SU-DHL-6 (cell line): ENCODE measurements around the gene TDP2.

ENCODE experiments used
- H2AFZ ChIP-seq: fragments of 200-600 bp; sonication (generic); 2 replicates; pipeline ENCODE4 v1.6.1; 2014; ENCODE audit warnings: low read depth, mild to moderate bottlenecking, moderate library complexity, mixed read lengths, antibody characterized with exemption, low read length; ENCODE audit not compliant: severe bottlenecking
- H3F3A ChIP-seq: fragments of 200-600 bp; shearing (Covaris generic); 2 replicates; pipeline ENCODE4 v1.6.0; 2016; ENCODE audit warnings: antibody characterized with exemption, mild to moderate bottlenecking; ENCODE audit not compliant: insufficient read depth
- H3K27ac ChIP-seq: fragments of 200-600 bp; sonication (generic); 2 replicates; pipeline ENCODE4 v1.5.1; 2016; ENCODE audit warnings: low read depth, mild to moderate bottlenecking, low read length, moderate library complexity, mixed read lengths
- H3K27me3 ChIP-seq: fragments of 200-600 bp; sonication (generic), shearing (Covaris generic); 2 replicates; pipeline ENCODE4 v1.6.0; 2014; ENCODE audit warnings: mild to moderate bottlenecking, low read length
- H3K36me3 ChIP-seq: fragments of 200-600 bp; sonication (generic); 2 replicates; pipeline ENCODE4 v1.6.1; 2014; ENCODE audit warnings: mild to moderate bottlenecking, low read length, mixed read lengths
- H3K4me2 ChIP-seq: fragments of 300-600, 200-600 bp; shearing (Covaris generic), sonication (generic); 2 replicates; pipeline ENCODE4 v1.6.0; 2014; ENCODE audit warnings: low read length, low read depth, mild to moderate bottlenecking; ENCODE audit not compliant: poor library complexity, severe bottlenecking
- H3K4me3 ChIP-seq: fragments of 200-600 bp; sonication (generic); 2 replicates; pipeline ENCODE4 v1.5.1; 2014; ENCODE audit warnings: antibody characterized with exemption, low read length, mild to moderate bottlenecking, mixed read lengths; ENCODE audit not compliant: insufficient read depth, poor library complexity, severe bottlenecking
- H3K79me2 ChIP-seq: fragments of 200-600 bp; sonication (generic); 2 replicates; pipeline ENCODE4 v1.6.1; 2014; ENCODE audit warnings: mild to moderate bottlenecking, low read length, moderate library complexity; ENCODE audit not compliant: insufficient read depth
- H3K9ac ChIP-seq: fragments of 200-600 bp; sonication (generic); 2 replicates; pipeline ENCODE4 v1.7.0; 2014; ENCODE audit warnings: mild to moderate bottlenecking, low read length
- H3K9me2 ChIP-seq: fragments of 200-600 bp; sonication (generic); replicated peaks from 2 replicates; pipeline ENCODE4 v1.6.1; 2014; ENCODE audit warnings: low read length; ENCODE audit not compliant: insufficient read depth
- H3K9me3 ChIP-seq: fragments of 200-600 bp; sonication (generic); 2 replicates; pipeline ENCODE4 v1.6.1; 2014; ENCODE audit warnings: low read length, mixed read lengths; ENCODE audit not compliant: insufficient read depth
- H4K20me1 ChIP-seq: fragments of 200-600 bp; sonication (generic); 2 replicates; pipeline ENCODE4 v1.6.1; 2014; ENCODE audit warnings: low read depth, mild to moderate bottlenecking, antibody characterized with exemption, low read length, moderate library complexity, mixed read lengths
- EZH2phosphoT487 ChIP-seq: fragments of 200-600 bp; sonication (generic), shearing (Covaris generic); conservative IDR thresholded peaks from 2 replicates; pipeline ENCODE4 v1.6.1; 2018; ENCODE audit warnings: mild to moderate bottlenecking, antibody characterized with exemption, low read length, moderate library complexity, mixed read lengths
- TF ChIP-seq, protein P1 (sequence below): fragments of 200-600 bp; sonication (generic); IDR thresholded peaks from one replicate; pipeline ENCODE4 v1.5.1; 2017; ENCODE audit warnings: antibody characterized with exemption, mild to moderate bottlenecking, low read length, moderate library complexity; ENCODE audit not compliant: insufficient read depth, poor library complexity, severe bottlenecking

Gene TDP2

DNA sequence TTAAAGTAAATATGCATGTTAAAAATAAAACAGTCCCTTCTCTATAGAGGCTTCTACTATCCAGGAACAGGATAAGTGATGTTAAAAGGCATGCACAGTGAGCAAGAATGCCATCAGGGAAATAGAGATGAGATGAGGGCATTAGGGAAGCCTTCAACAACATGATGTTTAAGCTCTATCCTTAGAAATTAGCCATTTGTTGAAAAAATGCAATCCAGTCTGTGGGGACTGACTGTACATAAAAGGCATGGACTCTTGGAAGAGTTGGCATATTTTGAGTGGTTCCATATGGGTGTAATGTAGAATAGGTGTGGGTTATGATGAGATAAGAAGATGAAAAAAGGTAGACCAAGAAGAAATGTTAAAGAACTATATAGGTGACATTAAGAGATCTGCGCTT, 26.5 kb downstream of the TDP2 start:
- H3K9me2 ChIP-seq, result no peaks in the 10 kb centered on the region
- no peak for TF ChIP-seq EZH2phosphoT487
- TF ChIP-seq, protein P1, sequence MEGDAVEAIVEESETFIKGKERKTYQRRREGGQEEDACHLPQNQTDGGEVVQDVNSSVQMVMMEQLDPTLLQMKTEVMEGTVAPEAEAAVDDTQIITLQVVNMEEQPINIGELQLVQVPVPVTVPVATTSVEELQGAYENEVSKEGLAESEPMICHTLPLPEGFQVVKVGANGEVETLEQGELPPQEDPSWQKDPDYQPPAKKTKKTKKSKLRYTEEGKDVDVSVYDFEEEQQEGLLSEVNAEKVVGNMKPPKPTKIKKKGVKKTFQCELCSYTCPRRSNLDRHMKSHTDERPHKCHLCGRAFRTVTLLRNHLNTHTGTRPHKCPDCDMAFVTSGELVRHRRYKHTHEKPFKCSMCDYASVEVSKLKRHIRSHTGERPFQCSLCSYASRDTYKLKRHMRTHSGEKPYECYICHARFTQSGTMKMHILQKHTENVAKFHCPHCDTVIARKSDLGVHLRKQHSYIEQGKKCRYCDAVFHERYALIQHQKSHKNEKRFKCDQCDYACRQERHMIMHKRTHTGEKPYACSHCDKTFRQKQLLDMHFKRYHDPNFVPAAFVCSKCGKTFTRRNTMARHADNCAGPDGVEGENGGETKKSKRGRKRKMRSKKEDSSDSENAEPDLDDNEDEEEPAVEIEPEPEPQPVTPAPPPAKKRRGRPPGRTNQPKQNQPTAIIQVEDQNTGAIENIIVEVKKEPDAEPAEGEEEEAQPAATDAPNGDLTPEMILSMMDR, result no peak
- no peak overlapping the region for H3K9ac ChIP-seq
- H3K27me3 ChIP-seq, result no peaks in the 10 kb centered on the region
- no peaks in the 10 kb centered on the region for H3K79me2 ChIP-seq
- no peaks in the 10 kb centered on the region for H3K9me3 ChIP-seq
- H4K20me1 ChIP-seq, result no peaks in the 10 kb centered on the region
- no peaks in the 10 kb centered on the region for H3K36me3 ChIP-seq
- no peak overlapping the region for H2AFZ ChIP-seq
- peaks cover 9% of the 10 kb centered on the region for H3F3A ChIP-seq
- no peak overlapping the region for H3K4me3 ChIP-seq
- no peak overlapping the region for H3K4me2 ChIP-seq
- H3K27ac ChIP-seq, result no peak overlapping the region

DNA sequence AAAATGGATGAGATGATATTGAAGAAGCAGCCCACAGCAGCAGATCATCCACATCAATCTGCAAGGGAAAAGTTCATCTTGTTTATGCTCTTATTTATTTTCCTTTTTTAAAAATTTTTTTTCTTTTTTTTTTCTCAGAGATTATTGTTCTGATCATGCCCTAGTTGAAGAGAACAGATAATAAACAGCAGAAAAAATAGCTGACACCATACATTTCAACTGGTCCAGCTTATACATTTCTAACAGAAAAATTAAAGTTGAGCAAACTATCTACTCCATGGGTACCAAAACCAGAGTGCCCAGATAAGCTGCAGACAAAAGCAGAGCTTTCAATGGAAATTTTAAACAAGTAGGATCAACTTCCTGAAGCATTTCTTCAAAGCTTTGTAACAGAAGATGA, 30.0 kb downstream of the TDP2 start:
- Histone ChIP-seq H3K79me2 (no peaks in the 10 kb centered on the region), H3K9me2 (no peaks in the 10 kb centered on the region), H3K36me3 (no peaks in the 10 kb centered on the region), H3K27ac (no peak overlapping the region), H4K20me1 (no peaks in the 10 kb centered on the region), H3K4me3 (no peak overlapping the region), H3K9ac (no peak overlapping the region), H3K27me3 (no peaks in the 10 kb centered on the region), H3K4me2 (no peak overlapping the region), H3K9me3 (no peaks in the 10 kb centered on the region), H2AFZ (no peak overlapping the region), H3F3A (no peaks in the 10 kb centered on the region)
- TF ChIP-seq EZH2phosphoT487, result no peak
- TF ChIP-seq, protein P1, result no peak

DNA sequence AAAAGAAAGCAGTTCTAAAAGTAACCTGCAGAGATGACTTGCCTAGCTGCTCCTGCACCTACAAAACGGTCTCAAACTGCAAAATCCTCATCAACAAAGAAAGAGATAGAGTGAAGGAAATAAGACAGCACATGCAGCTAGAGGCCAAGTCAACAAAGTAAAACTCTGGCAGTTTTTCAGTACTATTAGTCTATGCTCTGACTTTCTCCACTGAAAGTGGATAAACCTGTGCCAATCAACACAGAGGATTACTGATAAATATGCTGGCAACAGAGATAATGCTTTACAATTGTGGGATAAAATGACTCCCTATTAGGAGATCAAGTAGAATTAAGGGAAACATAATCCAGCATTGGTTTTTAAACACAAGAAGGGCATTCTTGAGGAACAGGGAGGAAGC, 34.1 kb downstream of the TDP2 start:
- Histone ChIP-seq H3K4me3 (no peak overlapping the region), H3K27me3 (no peaks in the 10 kb centered on the region), H3F3A (no peaks in the 10 kb centered on the region), H3K9me3 (no peaks in the 10 kb centered on the region), H3K36me3 (no peaks in the 10 kb centered on the region), H2AFZ (no peak overlapping the region), H4K20me1 (no peaks in the 10 kb centered on the region), H3K9ac (no peak overlapping the region), H3K4me2 (no peak overlapping the region), H3K9me2 (no peaks in the 10 kb centered on the region), H3K27ac (no peak overlapping the region), H3K79me2 (no peaks in the 10 kb centered on the region)
- TF ChIP-seq EZH2phosphoT487, result no peak
- TF ChIP-seq, protein P1, result no peak
